ENCODE data around the gene PHACTR2.

The PHACTR2 gene

DNA sequence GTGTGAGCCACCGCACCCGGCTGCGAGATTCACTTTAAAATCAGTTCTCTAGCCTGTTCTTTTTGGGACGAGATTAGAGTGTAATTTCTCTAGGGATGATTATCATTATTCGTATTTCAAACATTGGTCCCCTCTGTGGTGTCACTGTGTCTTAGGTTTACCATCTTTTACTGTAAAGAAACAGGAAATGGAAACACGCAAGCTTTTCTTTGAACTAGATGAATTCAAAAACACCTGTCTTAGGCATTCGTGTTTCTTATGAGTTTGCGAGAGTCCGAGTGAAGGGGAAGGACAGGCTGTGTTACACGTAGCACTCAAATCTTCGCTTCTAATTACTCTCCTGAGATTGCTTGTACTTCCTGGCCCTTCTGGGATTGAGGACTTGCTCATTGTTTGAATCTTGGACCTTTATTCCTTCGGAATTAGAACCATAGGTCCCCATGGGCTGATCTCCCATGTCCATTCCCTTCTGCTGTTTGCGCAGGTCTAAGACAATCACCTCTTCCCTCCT is 61.6 kb downstream of the PHACTR2 start:
- FAIRE-seq = no peak
- no peak for DNase-seq (ENCODE audit: low spot score)

GRCh38 chr6:143740213-143740612 is 62.4 kb downstream of the PHACTR2 start:
- FAIRE-seq (no peak), DNase-seq (ENCODE audit: low spot score) (no peak)

GRCh38 chr6:143741480-143741879 is 63.7 kb downstream of the PHACTR2 start:
- DNase-seq (ENCODE audit: low spot score) (no peak), FAIRE-seq (no peak)

DNA sequence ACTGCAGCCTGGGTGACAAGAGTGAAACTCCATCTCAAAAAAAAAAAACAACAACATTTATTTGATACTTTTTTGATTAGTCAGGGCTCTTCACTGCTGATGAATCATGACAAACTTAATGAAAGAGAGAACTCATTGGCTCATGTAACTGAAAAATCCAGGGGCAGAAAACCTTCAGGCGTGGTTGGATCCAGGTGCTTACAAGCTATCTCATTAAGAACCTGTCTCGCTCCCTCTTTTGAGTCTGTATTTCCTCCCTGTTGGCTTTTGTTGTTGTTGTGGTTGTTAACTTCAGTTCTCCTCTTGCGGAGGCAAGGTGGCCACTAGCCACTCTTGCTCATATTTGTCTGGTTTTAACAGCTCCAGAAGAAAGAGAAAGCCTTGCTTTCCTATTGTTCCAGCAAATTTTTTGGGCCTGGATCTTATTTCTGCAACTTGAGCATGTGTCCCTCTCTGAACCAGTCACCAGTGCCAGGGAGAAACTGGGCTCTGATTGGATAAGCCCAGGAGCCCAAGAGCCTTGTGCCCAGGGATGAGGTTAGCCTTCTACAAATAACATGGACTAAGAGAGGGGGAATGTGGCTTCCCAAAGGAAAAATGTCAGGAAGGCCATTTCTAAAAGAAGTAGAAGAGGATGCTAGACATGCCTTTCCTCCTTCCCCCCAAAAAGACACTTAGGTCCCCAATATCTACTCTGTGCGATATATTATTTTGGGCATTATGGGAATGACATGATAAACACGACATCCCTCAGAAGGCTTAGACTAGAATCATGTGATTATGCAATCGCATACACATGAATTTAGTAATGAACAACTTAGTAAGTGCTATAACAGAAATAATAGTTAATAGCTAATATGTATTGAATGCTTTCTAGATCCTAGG is 64.5 kb downstream of the PHACTR2 start:
- DNase-seq (ENCODE audit: low spot score) = no peak
- no peak for FAIRE-seq

DNA sequence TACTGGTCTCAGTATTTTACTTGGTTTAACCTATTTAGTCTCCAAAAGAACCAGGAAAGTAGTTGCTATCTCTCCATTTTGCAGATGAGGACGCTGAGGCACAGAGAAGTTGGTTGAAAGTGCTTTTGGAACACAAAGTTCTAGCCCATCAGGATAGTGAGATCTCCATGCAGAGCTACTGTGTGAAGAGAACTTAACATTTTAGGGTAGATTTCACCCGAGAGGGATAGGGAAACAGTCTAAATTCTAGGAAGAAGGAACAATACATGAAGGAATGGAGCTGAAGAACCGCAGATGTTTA is 65.1 kb downstream of the PHACTR2 start:
- DNase-seq (ENCODE audit: low spot score) = no peak
- no peak for FAIRE-seq

DNA sequence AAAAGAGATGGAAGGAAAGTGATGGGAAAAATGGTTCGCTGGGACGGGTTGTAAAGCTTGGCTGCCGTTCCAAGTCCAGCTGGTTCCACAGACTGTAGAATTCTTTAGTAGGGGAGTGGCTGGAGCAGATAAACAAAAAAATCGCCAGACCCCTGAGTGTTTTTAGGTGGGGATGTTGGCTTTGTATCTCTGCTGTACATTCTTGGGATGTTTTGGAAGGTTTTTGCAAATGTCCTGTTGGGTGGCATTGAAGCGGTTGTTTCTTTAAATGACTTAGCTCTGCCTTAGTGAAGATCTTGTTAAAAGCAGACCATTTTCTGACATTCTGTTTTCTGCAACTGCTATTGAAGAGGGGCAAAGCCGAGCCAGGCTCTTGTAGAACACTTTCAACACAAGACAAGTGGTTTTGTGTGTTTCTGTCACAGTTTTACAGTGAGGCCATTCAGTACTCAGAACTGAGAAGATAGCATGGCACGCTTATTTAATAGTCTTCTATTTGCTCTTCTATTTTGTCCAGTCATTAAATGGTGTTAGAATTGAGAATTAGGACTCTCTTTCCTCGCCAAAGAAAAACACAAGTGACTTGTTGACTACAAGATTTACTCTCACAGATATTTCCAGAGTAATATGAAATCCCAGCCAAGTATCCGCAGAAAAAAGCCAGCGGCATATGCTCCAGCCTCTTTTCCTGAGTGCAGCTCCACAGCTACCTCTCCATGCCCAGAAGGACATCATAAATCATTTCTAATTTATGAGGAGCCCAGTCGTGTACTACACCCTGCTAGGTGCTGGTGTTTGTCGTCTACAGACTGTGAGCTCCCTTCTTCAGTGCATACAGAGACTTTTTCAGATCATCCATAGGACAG is 65.8 kb downstream of the PHACTR2 start:
- no peak for DNase-seq (ENCODE audit: low spot score)
- FAIRE-seq = no peak

- no peak for FAIRE-seq
- DNase-seq (ENCODE audit: low spot score) = no peak
These were observed 66.9 kb downstream of the PHACTR2 start for GRCh38 chr6:143744551-143745165.

- FAIRE-seq (no peak), DNase-seq (ENCODE audit: low spot score) (no peak)
These were observed 67.7 kb downstream of the PHACTR2 start for GRCh38 chr6:143745166-143746133.

GRCh38 chr6:143746202-143747119 is 68.7 kb downstream of the PHACTR2 start:
- FAIRE-seq (no peak), DNase-seq (ENCODE audit: low spot score) (no peak)

- FAIRE-seq (no peak), DNase-seq (ENCODE audit: low spot score) (no peak)
These were observed 69.6 kb downstream of the PHACTR2 start for GRCh38 chr6:143747347-143747842.

- DNase-seq (ENCODE audit: low spot score) (no peak), FAIRE-seq (no peak)
These were observed 72.1 kb downstream of the PHACTR2 start for GRCh38 chr6:143749891-143750290.

- DNase-seq (ENCODE audit: low spot score) = no peak
- no peak for FAIRE-seq
These were observed 73.1 kb downstream of the PHACTR2 start for GRCh38 chr6:143750877-143751276.

- no peak for DNase-seq (ENCODE audit: low spot score)
- no peak for FAIRE-seq
These were observed 74.7 kb downstream of the PHACTR2 start for GRCh38 chr6:143752459-143752858.

DNA sequence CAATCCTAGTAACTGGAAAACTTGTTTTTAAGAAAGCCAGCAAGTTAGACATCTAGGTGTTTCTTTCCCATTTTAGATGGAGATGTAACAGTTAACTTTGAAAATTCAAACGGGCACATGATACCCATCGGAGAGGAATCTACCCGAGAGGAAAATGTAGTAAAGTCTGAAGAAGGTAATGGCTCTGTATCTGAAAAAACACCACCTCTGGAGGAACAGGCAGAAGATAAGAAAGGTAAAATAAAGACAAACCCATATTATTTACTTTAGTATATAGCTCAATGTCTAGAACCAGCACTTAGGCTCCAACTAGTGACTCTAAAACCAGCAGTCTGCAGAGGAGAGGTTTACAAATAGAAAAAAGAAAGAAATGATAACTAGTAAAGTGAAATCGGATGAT is 75.9 kb downstream of the PHACTR2 start:
- no peak for FAIRE-seq

GRCh38 chr6:143754204-143754603 is 76.4 kb downstream of the PHACTR2 start:
- DNase-seq (ENCODE audit: low spot score) = no peak

More for the DNA sequence above, 75.9 kb downstream of the PHACTR2 start:
- DNase-seq (ENCODE audit: low spot score) = no peak

DNA sequence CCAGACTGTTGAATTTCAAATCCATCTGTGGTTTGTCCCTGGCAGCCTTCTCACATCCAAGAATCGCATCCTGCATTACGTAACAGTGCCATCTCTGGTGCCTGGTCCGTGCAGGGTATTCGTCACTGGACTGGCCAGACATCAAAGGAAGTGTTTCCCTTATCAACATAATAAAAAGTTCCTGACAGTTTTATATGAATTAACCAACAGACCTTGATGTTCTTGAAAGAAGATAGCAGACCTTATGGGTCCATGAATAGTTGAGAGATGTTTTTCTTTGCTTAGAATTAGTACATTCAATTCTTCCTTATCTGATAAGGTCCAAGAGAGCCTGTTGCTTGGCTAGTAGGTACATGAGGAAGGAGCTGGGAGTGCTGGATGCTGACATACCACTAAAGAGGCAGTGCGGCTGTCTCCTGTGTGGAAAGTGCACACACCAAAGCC is 77.6 kb downstream of the PHACTR2 start:
- FAIRE-seq (no peak), DNase-seq (ENCODE audit: low spot score) (no peak)

More at GRCh38 chr6:143754204-143754603, 76.4 kb downstream of the PHACTR2 start:
- FAIRE-seq = no peak

DNA sequence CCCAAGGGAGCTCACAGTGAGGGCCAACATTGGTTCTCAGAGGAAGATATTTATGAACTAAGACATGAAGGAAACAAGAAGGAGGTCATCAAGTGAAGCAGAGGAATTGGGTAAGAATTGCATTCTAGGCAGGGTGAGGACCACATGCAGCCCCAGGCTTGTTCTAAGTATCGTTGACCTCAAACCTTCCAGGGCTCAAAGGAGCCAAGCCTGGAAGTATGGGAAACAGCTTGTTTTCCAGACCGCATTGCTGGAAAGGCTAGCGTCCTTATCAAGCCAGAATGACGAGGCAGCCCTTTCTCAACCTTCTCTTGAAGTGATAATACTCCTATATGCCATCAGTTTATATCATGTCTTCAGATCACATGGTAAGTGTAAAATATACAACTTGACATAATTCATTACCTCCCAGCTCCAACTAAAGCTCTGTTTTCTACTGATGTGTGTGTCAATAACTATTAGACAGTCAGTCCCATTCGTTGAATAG is 79.6 kb downstream of the PHACTR2 start:
- FAIRE-seq (no peak), DNase-seq (ENCODE audit: low spot score) (no peak)

DNA sequence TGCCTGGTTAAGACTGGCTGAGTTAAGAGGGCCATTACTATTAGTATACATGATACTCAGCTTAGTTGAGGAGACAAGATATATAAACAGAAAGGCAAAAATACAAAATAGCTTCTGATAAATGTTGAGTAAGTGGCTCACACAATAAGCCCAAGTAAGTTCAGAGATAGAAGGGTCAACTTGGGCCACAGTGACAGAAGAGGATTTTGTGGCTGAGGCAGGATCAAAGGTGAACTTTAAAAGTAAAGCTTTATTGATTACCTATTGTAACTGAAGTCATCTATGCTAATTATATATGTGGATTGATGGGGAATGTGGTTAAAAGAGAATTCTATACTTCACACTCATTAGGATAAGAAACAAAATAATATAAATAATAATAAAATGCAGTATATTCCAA is 80.8 kb downstream of the PHACTR2 start:
- no peak for FAIRE-seq
- no peak for DNase-seq (ENCODE audit: low spot score)

- FAIRE-seq (no peak), DNase-seq (ENCODE audit: low spot score) (no peak)
These were observed 81.9 kb downstream of the PHACTR2 start for GRCh38 chr6:143759666-143760065.
